NCI-H187 treated with DMSO at 0.1 percent for 48 hours (cell line): ENCODE data around the gene NOC2L.

Source experiments
- DNase-seq: peaks from one replicate; lab custom pipeline; 2025; lab: John Stamatoyannopoulos, UW

The NOC2L gene

DNA sequence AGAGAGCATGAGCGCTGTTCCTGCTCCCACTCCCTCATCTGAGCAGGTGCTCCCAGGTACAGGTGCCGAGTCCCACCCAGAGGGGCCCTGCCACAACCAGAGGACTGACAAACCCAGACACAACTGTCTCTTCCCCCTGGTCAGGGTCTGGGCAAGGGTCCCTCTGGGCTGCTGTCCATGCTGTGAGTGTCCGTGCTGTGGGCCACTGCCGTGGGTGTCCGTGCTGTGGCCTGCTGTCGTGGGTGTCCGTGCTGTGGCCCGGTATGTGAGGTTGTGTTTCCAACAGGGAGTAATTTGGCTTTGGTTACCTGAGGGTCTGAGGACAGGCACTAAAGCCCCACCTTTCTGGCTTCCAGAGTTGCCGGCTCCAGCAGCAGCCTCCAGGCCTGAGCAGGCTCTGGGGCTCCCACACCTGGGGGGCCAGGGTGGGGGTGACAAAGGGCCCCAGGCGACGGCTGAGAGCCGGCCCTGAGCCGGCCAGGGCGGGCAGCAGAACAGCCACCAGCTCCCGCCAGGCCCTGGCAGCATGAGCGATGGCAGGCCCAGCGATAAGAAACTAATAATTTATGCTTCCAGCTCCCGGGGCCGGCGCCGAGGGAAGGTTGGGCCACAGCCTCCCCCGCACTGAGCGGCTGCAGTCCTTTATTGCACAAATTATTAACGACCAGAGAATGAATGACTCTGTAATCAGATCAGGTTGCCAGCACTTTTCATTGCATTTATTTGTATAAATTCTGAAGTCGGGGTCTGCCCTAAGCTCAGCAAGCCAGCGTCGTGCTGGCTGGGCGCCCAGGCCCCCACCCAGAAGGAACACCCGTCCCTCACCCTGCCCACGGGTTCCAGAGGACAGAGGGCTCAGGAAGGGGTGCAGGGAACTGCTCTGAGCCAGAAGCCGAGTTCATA lies 42.6 kb downstream of the NOC2L start:
- no peak for DNase-seq

DNA sequence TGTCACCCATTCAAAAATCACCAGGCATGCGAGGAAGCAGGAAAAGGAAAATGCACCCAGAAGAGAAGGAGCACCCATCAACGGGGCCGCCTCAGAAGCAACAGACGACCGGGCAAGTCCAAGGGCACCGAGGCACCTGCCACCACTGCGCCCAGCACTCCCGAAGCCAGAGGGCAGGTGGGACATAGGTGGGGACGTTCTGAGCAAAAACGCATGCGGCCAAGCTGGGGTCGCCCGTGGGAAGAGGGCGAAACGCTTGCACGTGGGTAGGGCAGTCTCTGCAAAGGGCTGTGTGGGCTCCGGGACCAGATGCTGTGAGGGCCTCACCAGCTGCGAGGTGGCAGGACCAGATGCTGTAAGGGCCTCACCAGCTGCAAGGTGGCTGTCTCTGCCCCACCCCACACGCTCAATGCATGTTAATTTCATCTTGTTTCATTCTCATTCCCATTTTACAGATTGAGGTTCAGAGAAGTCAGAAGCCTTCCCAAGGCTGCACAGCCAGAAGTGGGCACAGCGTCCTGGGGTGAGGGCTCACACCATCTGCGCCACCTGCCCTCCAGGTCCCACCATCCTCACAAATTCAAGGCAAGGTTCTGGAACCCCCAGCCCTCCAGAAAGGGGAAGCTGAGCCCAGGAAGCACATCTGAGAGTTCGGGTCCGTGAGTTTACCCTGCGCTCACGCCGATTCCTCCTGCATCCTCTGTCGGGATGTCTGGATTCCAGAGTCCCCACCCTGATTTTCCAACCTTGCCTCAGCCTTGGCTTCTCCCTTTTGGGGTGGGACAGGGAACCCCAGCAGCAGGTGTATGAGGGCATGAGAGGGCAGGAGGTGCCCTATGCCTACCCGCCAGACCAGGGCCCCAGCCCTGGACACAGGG lies 43.5 kb downstream of the NOC2L start:
- no peak for DNase-seq

DNA sequence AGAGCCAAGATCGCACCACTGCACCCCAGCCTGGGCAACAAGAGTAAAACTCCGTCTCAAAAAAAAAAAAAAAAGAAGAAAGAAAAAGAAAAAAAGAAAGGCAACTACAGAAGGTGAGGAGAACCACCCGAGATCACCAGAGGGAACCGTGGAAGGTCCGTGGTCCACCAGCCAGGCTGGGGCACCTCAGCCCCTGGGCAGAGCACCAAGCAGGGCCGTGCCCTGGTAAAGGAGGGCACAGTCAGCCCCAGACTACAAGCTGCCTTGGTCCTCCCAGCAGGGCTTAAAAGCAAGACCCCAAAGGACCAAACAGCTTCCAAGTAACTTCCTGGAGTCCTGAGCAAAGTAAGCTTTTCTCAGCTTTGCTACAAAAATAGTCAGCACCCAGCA lies 44.2 kb downstream of the NOC2L start:
- DNase-seq = no peak

DNA sequence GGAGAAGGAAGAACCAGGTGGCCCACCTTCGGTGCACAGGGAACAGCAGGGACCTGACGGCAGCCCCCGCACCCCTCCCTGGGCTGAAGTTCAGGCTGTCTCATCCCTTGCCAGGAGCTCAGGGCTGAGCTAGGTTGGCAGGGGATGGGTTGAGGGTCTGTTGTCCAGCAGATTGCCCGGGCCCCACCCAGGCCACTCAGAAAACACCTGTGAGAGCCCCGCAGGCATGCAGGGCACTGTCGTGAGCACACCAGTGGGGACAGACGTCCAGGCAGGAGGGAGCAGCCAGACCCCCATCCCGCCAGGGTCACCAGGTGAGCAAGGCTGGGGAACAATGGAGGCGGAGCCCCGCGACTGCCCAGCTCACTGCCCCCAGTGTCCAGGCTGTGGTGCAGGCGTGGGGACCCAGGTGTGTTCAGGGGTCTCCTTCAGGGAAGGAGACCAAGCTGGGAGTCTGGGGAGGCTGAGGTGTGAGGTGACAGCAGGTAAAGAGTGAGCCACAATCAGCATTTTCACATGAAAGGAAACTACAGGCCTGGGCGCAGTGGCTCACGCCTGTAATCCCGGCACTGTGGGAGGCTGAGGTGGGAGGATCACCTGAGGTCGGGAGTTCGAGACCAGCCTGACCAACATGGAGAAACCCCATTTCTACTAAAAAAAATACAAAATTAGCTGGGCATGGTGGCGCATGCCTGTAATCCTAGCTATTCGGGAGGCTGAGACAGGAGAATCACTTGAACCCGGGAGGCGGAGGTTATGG lies 44.7 kb downstream of the NOC2L start:
- DNase-seq = no peak

DNA sequence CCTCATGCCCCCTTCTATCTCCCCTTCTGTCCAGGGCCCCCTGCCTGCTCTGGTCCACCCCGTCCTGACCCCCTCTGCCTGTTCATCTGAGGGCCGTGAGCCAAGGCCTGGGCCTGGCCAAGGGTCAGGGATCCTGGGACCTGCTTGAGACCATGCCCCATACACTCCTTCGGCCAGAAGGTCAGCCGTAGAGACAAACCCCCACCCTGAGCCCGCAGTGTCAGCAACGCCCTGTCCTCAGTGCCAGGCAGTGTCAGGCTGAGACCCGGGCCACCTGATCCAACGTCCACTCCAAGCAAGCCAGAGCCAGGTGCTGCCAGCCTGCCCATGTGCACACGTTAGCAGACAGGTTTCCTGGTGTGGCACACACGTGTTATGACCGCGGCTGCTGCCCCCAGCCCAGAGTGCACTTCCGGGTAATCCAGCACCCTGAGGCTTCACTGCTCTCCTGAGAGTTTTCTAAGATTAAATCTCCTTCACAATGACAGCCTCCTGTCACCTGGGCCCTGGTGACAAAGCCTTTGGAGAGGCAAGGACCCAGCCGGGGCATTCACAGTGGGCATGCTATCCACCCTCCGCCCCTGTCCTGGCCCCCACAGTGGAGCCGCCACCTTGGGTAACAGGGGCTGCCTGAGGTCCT lies 45.4 kb downstream of the NOC2L start:
- DNase-seq = no peak

DNA sequence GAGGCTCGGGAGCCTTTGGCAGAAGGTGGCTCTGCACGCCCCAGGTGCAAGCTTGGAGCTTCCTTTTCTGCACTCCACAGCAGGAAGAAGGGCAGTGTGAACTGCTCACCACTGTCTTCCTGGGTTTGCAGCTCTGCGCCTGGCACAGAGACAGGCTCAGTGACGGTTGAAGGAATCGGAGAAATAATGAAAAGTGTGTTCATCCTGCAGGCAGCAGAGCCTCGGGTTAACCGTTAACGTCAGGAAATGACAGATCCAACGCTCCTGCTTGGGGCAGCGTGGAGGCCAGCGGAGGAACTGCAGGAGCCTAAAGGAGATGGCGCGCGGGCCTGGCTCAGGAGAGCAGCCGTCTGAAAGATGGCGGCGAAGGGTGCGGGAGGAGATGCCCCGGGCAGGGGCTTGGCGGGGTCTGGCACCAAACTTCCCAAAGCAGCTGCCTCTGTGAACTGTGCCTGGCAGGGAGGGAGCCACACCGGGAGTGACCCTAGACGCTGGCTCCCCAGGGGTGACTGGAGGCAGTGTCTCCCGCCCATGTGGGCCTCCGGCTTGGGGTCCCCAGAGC lies 46.2 kb downstream of the NOC2L start:
- DNase-seq = no peak

DNA sequence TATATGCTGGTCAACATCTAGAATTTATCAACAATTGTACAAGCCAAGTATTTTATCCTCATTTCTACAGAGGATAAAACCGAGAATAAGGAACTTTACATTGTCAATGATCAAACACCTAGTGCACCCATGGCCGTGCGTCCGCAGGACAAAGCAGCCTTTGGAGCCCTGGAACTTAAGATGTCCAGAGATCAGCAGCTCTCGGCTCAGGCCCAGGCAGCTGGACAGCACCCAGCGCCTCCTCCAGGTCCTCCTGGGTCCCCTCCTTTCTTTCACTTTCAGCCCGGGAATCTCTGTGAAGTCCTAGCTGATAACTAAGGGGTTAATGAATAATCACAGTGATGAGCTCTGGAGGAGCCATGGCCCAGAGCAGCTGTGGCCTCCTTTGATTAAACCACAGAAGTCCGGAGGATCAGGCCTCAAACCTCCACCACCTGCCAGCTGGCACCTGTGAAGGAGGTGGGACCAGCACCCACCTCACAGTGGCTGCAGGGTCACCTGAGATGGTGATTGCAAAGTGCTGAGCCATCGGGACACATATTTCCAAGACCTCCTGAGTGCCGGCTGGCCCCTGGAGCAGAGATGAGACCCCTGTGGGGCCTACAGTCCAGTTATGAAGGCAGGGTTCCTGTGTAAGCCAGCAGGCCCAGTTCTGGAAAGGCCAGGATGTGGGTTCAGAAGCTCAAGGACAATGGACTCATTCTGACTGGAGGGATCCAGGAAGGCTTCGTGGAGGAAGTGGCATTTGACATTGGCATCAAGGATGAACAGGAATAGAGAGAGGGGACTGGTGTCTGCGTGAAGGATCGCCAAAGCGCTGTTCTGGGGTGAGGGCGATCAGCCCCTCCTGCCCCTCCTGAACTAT lies 46.9 kb downstream of the NOC2L start:
- no peak for DNase-seq

DNA sequence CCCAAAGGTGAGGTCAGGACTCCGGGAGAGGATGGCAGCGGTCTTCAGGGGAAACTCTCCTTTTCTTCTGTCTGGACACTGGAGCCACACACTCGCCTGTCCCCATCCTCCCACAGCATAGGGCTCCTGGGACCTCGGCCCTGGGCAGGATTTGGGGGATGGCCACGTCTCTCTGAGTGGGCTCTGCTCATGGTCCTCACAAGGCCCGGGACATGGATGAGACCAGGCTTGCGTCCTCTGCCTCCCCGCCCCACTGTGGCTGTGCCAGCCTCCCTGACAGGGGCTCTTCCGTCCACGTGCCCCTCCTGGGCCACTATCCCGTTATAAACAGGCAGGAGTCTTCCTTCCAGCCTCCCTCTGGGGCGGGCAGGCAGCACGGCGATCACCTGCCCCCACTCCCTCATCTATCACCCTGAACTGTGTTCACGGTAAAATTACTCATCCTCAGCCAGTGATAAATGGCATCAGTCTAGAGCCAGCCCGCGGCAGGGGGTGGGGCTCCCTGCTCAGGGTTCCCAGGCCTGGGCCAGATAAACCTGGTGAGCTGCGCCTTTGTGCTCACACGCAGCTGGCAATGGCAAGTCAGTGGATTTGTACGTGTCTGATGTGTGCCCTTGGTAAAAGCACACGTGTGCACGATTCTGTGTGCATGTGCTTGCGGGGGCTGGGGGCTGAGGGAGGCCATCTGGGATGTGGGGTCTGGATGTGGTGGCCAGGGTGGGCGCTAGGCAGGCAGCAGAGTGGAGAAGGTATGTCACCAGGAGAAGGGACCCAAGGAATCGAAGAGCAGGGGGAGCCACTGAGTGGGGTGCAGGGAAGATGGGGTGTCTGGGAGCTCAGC lies 48.0 kb downstream of the NOC2L start:
- DNase-seq = peak; percentile 24

DNA sequence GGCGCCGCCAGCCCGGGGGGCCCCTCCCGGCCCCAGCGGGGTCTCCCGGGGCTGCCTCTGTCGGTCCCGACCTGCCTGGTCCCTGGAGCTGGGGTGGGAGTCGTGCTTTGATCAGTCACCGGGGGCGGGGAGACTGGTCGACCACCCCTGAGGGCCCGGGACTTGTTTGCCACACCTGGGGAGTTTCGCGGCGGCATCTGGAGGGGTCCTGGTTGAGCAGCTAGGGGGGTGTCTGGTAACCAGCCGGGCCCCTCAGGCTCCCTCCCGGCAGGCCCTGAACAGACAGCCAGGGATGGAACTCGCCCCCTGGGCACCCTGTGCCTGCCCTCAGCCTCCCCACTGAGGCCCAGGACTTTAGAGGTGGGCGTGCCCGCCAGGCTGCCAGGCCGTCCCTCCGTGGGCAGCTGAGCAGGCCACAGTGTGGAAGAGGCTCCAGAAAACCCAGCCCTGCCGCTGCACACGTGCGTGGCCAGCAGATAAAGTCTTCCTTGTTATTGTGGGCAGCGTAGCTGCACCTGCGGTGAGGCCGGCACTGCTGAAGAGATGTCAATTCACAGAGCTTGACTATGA lies 48.7 kb downstream of the NOC2L start:
- DNase-seq = no peak

DNA sequence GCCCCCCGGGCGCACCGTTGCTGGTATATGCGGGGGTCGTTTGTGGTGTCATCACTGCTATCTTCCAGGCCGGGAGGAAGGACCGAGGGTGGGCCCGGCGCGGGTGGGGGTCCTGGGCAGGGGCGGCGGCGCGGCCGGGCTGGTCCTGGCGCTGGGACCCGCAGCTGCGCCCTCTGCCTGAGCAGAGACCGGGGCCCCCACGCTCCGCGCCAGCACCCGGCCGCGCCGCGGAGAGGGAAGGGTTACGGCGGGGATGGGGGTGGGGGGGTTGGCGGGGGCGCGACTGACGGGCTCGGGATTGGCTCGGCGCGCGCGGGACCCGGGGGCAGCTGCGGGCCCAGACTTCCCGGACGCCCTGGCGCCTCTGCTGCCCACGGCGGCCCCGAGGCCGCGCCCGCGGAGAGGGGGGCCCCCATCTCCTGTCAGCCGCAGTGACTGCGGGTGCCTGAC lies 49.2 kb downstream of the NOC2L start:
- DNase-seq = no peak

DNA sequence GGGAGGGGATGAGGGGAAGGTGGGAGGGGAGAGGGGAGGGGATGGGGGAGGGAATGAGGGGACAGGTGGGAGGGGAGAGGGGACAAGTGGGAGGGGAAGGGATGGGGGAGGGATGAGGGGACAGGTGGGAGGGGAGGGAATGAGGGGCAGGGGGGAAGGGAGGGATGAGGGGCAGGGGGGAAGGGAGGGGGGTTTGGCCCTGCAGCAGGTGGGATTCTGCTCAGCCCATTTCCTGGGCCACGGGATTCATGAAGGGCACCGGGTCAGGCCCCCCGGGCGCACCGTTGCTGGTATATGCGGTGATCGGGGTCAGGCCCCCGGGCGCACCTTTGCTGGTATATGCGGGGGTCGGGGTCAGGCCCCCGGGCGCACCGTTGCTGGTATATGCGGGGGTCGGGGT lies 50.4 kb downstream of the NOC2L start:
- no peak for DNase-seq

DNA sequence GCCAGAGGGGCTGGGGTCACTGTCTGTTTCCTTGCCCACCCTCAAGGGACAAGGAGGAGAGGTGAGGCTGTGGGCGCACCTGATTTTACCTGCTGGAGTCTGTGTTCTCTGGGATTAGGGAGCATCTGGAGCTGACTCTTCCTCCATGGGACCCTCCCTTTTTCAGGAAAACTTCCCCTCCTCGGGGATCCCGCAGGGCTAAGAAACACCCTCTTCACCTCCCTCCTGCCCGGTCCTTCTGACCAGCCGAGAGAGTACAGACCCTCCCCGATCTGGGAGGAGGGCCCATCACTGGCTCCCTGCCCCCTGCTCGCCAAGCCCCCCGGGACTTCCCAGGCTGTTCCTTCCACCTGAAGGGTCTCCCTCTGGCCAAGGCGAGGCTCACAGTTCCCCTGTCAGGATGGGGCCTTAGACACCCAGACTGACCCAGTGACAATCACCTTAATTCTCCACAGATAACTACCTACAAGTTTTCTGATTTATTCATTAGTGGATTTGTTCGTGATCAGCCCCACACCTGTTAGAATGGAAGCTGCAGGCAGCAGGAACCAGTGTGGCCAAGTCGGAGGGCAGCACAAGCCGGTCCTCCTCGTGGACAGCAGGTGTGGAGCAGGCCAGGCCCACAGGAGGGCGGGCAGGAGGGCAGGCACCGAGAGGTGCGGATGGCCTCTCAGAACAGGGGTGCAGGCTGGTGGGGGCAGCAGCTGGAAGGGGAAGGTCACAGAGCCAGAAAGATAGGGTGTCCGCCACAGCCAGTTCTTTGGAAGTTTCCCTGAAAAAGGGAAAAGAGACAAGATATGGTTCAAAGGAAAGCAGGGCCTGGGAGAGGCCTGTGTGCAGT lies 51.2 kb downstream of the NOC2L start:
- DNase-seq = no peak

DNA sequence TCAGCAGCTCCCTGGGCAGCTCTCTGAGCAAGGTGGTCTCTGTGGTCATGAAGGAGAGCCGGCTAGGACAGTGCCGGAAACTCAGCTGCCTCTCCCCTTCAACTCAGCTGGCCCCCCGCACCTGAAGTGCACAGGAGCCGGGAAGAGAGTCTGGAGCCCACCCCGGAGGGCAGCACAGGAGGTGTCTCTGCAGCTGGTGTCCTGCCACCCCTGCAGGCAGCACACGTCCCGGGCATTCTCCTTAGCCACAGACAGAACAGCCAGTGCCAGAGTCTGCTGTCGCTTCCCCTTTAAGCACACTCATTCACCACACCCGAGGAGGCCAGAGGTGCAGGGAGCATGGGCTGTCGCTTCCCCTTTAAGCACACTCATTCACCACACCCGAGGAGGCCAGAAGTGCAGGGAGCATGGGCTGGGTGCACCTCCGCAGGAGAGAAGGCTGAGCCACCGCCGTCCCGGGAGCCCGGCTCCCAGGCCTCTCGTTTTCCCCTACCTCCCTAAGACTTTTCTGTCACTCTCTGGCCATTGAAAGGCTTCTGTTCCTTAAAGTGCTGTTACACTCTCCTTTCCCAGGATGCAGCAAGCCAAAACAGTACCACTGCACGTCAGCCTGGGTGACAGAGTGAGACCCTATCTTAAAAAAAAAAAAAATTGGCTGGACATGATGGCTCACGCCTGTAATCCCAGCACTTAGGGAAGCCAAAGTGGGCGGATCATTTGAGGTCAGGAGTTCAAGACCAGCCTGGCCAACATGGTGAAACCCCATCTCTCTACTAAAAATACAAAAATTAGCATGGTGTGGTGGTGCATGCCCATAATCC lies 52.2 kb downstream of the NOC2L start:
- no peak for DNase-seq

DNA sequence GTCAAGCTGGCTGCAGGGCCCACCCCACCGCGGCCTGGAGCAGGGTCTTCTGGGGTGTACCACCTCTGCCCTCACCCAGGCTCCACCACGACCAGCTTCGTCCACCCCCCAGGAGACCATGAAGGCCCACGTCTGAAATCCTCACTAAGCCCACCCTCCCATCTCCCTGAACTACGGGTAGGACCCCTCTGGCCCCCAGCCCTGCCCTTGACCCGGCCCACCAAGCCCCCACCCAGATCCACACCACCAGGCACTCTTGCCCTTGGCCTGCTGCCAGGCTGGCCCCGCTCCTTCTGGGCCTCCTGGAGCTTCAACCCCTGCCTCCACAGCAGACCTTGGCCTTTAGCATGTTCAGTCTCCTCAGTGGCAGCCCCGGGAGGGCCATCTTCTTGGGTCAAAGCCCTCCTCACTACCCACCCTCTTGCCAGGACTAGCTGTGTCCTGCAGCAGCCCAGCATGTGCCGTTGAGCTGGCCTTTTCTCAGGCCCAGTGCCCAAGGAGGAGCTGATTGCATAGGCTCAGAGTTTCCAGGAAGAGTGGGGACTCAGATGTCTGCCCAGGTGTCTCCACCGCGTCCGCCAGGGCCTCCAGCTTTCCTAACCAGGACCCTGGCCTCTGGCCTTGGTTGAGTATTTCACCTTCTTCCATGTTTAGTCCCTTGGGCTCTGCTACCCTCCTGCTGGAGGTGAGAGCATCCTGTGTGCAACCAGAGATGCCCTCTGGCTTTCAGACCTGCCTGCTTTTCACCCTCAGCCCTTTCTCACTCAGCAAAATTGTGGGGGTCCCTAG lies 53.1 kb downstream of the NOC2L start:
- no peak for DNase-seq

DNA sequence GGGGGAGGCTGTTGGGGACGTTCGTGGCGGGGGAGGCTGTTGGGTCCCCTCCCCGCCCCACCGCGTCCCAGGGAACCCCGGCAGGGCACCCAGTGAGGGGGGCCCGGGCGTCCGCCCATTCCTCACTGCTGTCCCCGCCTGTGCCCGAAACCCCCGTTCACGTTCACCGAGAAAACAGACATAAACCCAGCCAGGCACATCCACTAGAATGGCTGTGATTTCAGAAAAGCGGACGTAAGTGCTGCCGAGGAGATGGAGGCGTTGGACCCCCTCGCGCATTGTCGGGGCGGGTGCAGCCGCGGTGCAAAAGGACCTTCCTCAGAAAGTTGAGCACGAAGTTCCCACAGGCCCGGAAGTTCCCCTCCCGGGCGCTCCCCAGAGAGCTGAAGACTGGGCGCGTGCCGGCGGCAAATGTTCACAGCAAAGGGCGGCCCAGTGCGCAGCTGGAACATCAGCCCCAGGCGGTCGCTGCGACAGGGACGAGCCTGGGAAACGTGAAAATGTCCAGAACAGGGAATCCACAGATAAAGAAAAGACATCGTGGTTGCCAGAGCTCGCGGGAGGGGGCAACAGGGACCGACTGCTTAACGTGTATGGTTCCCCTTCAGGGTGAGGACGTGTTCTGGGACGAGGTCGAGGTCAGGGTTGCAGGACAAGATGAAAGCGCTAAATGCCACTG lies 53.8 kb downstream of the NOC2L start:
- no peak for DNase-seq
